Left lung (tissue), 10 donors: ENCODE measurements around the gene SENP8. TPM values are rescaled to one million over a fixed set of nuclear protein-coding genes. Genes with fewer than 3 reads are reported as not detected.

ENCODE experiments used
- ATAC-seq: fragments of 200-7000 bp; cut with Tn5 transposase; one replicate; pipeline ENCODE4 v1.9.1; 2020; ENCODE audit warnings: moderate library complexity
- DNase-seq, 4 donors: peaks; one replicate each; pipeline ENCODE4 v3.0.0-alpha.2; 2013 to 2020
- H3K27ac ChIP-seq, 2 donors: fragments of 200-600 bp; sonication (generic) in 1 of 2; one replicate each; pipeline versions ENCODE4 v1.5.0 to v1.8.0; 2020 to 2021
- H3K27me3 ChIP-seq, 2 donors: fragments of 200-600 bp; sonication (generic) in 1 of 2; one replicate each; pipeline versions ENCODE4 v1.5.0 to v1.8.0; 2020 to 2021
- H3K36me3 ChIP-seq, 2 donors: fragments of 200-600 bp; sonication (generic) in 1 of 2; one replicate each; pipeline versions ENCODE4 v1.5.0 to v1.8.0; 2020 to 2021
- H3K4me1 ChIP-seq, 2 donors: fragments of 200-600 bp; one replicate each; pipeline ENCODE4 v1.8.0; 2021
- H3K4me3 ChIP-seq, 2 donors: fragments of 200-600 bp; sonication (generic) in 1 of 2; one replicate each; pipeline versions ENCODE4 v1.5.0 to v1.8.0; 2020 to 2021; ENCODE audit warnings: mild to moderate bottlenecking in 1 of 2
- H3K9me3 ChIP-seq, 2 donors: fragments of 200-600 bp; sonication (generic) in 1 of 2; one replicate each; pipeline versions ENCODE4 v1.5.0 to v1.8.0; 2020 to 2021
- CTCF ChIP-seq, 2 donors: fragments of 200-600 bp; sonication (generic) in 1 of 2; IDR thresholded peaks; one replicate each; pipeline versions ENCODE4 v1.5.0 to v1.8.0; 2021; ENCODE audit warnings: antibody characterized with exemption in 2 of 2
- intact Hi-C, 2 donors: fragments of 100-400 bp; cut with DNase I; formaldehyde crosslinking; loops; one replicate each; pipeline versions ENCODE4 v1.11.2 to v1.14.2; 2022
- polyA plus RNA-seq, 6 donors: library from polyadenylated mRNA; unstranded; fragments of 120-200 nt; gene quantifications; one replicate each; pipeline ENCODE4 v1.2.1, GENCODE V29; 2013; ENCODE audit not compliant: insufficient read length in 6 of 6
- total RNA-seq, 2 donors: library from RNA; stranded (reverse); fragmentation: NEBNext Ultra II Directional; extraction: Animal tissue kit (Norgen Biotek cat#: 25700); gene quantifications; one replicate each; pipeline ENCODE4 v1.2.1, GENCODE V29; 2021
- donor health status: DM: no; HTN: yes; CAD: no.
- donor health status: DM: no; HTN: no; CAD: no.

Gene SENP8
- total and polyA plus RNA-seq, 8 donors = 3.1 to 4.9 (median 4.2) TPM

DNA sequence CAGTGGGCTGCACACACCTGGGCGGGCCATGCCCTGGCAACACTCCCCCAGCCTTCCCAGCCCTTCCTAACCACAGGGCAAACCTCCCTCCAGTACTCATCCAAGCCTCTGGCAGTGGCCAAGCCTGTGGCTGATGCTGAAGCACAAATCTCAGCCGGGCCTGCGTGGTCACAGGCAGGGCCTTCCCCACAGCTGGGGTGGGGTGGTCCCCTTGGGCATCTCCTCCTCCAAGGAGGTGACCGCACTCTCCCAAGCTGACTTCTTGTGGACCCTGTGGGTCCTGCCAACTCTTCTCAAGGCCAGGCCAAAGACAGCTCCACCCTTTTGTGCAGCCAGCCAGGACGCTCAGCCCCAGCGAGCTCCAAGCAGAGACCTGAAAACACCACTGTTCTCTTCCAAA is 58.0 kb downstream of the SENP8 start:
- no peak for TF ChIP-seq CTCF (IDR thresholded peaks at IDR 0.05)
- no peak for DNase-seq
- no peak overlapping the region for H3K4me3 ChIP-seq
- intact Hi-C loops = no loop called here
- H3K36me3 ChIP-seq = no peaks in the 10 kb centered on the region
- no peak for ATAC-seq
- no peaks in the 10 kb centered on the region for H3K27me3 ChIP-seq
- no peaks in the 10 kb centered on the region for H3K9me3 ChIP-seq
- H3K4me1 ChIP-seq = peaks cover 0 to 6% of the 10 kb centered on the region in 2 donors
- H3K27ac ChIP-seq = no peak overlapping the region

GRCh38 chr15:72176743-72177142 is 58.5 kb downstream of the SENP8 start:
- DNase-seq (no peak), ATAC-seq (no peak)
- Histone ChIP-seq H3K9me3 (no peaks in the 10 kb centered on the region), H3K27ac (no peak overlapping the region), H3K4me3 (no peak overlapping the region), H3K4me1 (peaks cover 0 to 6% of the 10 kb centered on the region in 2 donors), H3K27me3 (no peaks in the 10 kb centered on the region), H3K36me3 (no peaks in the 10 kb centered on the region)
- intact Hi-C loops = no loop called here
- TF ChIP-seq CTCF (IDR thresholded peaks at IDR 0.05) = no peak

- Histone ChIP-seq H3K4me3 (no peak overlapping the region), H3K27ac (no peak overlapping the region), H3K4me1 (peaks cover 6 to 9% of the 10 kb centered on the region in 2 donors), H3K36me3 (no peaks in the 10 kb centered on the region), H3K9me3 (no peaks in the 10 kb centered on the region), H3K27me3 (peaks cover 8 to 15% of the 10 kb centered on the region in 2 donors)
- intact Hi-C loops = no loop called here
- no peak for ATAC-seq
- no peak for DNase-seq
- TF ChIP-seq CTCF (IDR thresholded peaks at IDR 0.05) = no peak
Observed at GRCh38 chr15:72178976-72179585, 60.9 kb downstream of the SENP8 start.

GRCh38 chr15:72179950-72180581 is 61.9 kb downstream of the SENP8 start:
- no peaks in the 10 kb centered on the region for H3K36me3 ChIP-seq
- H3K4me3 ChIP-seq = no peak overlapping the region
- intact Hi-C loops = no loop called here
- ATAC-seq (peak; percentile 1), DNase-seq (peak in 1 of 4 donors; percentile 33)
- peak overlapping the region in 1 of 2 donors; percentile 37 for H3K27ac ChIP-seq
- peaks cover 18 to 25% of the 10 kb centered on the region in 2 donors for H3K27me3 ChIP-seq
- TF ChIP-seq CTCF (IDR thresholded peaks at IDR 0.05) = no peak
- H3K4me1 ChIP-seq = peaks cover 6 to 9% of the 10 kb centered on the region in 2 donors
- no peaks in the 10 kb centered on the region for H3K9me3 ChIP-seq

DNA sequence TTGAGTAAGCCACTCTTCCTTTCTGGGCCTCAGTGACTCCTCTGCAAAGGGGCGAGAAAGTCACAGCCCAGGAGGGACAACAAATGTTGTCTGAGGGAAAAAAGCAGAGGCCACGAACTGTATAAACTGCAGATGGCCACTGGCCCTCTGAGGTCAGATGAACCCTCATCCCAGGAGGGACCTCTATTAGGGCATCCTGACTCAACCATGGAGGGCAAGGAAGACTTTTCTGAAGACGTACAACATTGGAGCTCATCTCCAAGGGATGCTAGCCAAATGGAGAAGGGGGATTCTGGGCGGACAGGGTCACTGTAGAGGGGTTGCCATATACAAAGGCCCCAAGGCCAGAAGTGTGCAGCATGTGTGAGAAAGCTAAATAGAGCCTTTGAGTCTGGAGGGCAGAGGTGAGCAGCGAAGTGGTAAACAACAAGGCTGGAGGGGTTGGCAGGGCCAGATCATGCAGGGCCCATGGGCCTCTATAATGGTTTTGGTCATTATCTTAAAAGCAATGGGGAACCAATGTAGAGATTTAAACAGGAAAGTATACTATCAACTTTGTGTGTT is 62.6 kb downstream of the SENP8 start:
- no peaks in the 10 kb centered on the region for H3K9me3 ChIP-seq
- ATAC-seq = no peak
- H3K36me3 ChIP-seq = no peaks in the 10 kb centered on the region
- H3K27me3 ChIP-seq = peaks cover 20 to 32% of the 10 kb centered on the region in 2 donors
- no peak for DNase-seq
- peaks cover 6 to 9% of the 10 kb centered on the region in 2 donors for H3K4me1 ChIP-seq
- no peak overlapping the region for H3K4me3 ChIP-seq
- intact Hi-C loops = no loop called here
- no peak overlapping the region for H3K27ac ChIP-seq
- TF ChIP-seq CTCF (IDR thresholded peaks at IDR 0.05) = no peak
